ENCODE data around the gene UXT.
"Not testable (repeated sequence)": the region's sequence is repeated elsewhere in the genome, so short reads cannot be mapped to it uniquely, and the experiment has no call there.

The UXT gene

DNA sequence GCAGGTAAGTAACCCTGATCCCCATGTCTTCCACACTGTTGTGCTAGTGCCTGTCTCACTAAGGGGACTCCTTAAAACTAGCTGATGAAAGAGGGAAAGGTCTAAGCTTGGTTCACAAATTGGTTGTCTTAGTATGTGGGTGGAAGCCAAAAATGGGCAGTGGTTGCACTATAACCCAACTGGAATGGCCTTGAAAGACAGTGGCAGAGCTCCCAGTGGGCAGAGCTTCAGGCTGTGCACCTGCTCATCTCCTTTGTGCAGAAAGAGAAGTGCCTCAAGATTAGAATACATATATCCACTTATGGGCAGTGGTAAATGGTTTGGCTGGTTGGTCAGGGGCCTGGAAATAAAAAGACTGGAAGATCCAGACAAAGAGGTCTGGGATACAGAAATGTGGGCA lies 46.6 kb downstream of the UXT start:
- no peak for DNase-seq

DNA sequence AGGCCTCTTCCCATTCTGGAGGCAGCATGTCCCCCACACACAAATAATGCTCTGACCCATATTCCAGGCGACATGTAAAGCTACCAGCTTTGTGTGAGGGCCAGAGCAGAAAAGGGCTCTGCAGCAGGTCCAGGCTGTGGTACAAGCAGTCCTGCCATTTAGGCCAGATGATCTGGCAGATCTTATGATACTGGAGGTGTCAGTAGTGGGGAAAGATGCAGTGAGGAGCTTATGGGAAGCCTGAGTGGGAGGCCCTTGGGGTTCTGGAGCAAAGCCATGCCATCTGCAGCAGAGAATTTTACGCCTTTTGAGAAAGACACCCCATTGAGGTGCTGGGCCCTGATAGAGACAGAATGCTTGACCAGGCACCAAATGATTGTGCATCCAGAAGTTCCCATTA lies 47.1 kb downstream of the UXT start:
- DNase-seq: no peak

DNA sequence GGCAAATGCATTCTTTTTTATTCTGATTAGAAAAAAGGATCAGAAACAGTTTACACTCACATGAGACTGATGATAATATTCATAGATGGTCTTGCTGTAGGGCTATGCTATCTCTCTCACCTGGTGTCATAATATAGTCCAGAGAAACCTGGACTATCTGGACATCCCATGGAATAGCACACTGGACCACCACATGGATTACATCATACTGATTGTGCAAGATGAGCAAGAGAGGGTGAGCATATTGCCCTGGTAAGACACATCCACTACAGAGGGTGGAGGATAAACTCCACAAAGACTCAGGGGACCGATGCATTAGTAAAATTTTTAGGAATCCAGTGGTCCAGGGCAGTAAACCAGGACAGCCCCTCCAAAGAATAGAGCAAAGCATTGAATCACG lies 47.5 kb downstream of the UXT start:
- DNase-seq: no peak

- DNase-seq: no peak
Measured at GRCh38 chrX:47610511-47610910, 48.5 kb downstream of the UXT start.

DNA sequence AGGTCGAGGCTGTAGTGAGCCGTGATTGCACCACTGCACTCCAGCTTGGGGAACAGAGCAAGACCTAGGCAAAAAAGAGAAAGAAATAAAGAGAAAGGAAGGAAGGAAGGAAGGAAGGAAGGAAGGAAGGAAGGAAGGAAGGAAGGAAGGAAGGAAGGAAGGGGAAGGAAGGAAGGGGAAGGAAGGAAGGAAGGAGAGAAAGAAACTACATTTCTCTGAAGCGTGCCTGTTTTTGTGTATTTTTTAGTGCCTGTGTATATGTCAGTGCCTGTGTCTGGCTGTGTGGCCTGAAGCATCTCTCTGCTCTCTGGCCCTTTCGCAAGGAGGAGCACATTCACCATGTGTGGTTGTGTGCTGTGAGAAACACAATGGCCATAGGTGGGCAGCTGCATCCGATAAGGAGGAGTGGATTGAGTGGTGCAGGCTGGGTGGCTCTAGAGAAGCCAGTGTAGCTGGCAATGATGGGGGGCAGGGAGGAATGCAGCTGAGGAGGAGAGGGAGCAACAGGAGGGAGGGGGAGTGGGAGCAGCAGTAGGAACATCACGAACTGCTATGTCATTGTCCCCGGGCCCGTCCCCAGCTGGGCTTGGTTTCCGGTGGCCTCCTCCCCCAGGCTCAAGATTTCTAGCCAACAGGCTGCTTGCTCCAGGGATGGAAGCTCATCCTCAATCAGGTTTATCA lies 50.7 kb downstream of the UXT start:
- no peak for DNase-seq

- DNase-seq: no peak
Measured at GRCh38 chrX:47607091-47607490, 51.9 kb downstream of the UXT start.

DNA sequence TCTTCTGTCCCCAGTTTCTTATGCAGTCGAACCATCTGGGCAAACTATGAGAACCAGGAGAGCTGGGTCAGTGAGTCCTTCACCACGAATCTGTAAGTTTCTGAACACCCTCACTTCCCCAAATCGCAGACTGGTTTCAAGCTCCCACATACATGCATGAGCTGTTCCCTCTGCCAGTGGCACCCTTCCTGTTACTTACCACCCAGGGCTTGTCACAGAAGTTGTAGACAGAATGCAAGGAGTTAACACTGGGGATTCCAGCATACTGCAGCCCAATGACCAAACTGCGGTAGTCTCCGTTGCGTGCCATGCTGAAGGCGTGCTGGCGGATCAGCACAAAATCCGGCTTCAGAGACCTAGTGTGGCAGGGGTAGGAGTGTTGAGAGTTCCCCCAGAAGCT lies 54.0 kb downstream of the UXT start:
- DNase-seq: no peak

DNA sequence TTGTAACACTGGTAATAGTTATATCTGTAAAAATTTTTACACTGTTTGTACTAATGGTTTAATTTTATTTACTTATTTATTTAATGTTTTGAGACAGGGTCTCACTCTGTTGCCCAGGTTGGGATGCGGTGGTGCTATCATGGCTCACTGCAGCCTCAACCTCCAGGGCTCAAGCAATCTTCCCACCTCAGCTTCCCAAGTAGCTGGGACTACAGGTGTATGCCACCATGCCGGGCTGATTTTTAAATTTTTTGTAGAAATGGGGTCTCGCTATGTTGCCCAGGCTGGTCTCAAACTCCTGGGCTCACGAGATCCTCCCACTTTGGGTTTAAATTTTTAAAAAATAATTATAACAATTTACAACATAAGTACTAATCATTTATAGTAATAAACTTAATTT lies 55.9 kb downstream of the UXT start:
- DNase-seq: not testable (repeated sequence)
